MM.1S (cell line): Measurements from ENCODE around the gene RERE.

Source experiments
- DNase-seq: peaks from one replicate; pipeline ENCODE4 v3.0.0-alpha.2; 2015
- H2AFZ ChIP-seq: fragments of 300-600 bp; sonication (generic); 2 replicates; pipeline ENCODE4 v1.6.0; 2016; ENCODE audit warnings: antibody characterized with exemption, low read length
- H3F3A ChIP-seq: fragments of 300-600 bp; sonication (generic); 2 replicates; pipeline ENCODE4 v1.6.1; 2016; ENCODE audit warnings: mild to moderate bottlenecking, antibody characterized with exemption, low read length, moderate library complexity, mixed read lengths; ENCODE audit not compliant: insufficient read depth
- H3K27ac ChIP-seq: fragments of 300-600 bp; sonication (generic); 2 replicates; pipeline ENCODE4 v1.5.1; 2016; ENCODE audit warnings: mild to moderate bottlenecking, low read length
- H3K27me3 ChIP-seq: fragments of 300-600 bp; sonication (generic); replicated peaks from 2 replicates; pipeline ENCODE4 v1.6.0; 2016; ENCODE audit warnings: low read length; ENCODE audit not compliant: insufficient read depth
- H3K36me3 ChIP-seq: fragments of 300-600 bp; sonication (generic); replicated peaks from 2 replicates; pipeline ENCODE4 v1.6.1; 2016; ENCODE audit warnings: mild to moderate bottlenecking, low read length, mixed read lengths; ENCODE audit not compliant: insufficient read depth
- H3K4me1 ChIP-seq: fragments of 300-600 bp; sonication (generic); 2 replicates; pipeline ENCODE4 v1.6.1; 2016; ENCODE audit warnings: low read length, mixed read lengths
- H3K4me2 ChIP-seq: fragments of 300-600 bp; sonication (generic); 2 replicates; pipeline ENCODE4 v1.6.0; 2016; ENCODE audit warnings: low read depth, low read length
- H3K4me3 ChIP-seq: fragments of 300-600 bp; sonication (generic); 2 replicates; pipeline ENCODE4 v1.5.1; 2016; ENCODE audit warnings: low read length, mixed read lengths
- H3K79me2 ChIP-seq: fragments of 300-600 bp; sonication (generic); 2 replicates; pipeline ENCODE4 v1.6.1; 2016; ENCODE audit warnings: mixed run types, low read length, mixed read lengths
- H3K9ac ChIP-seq: fragments of 300-600 bp; sonication (generic); 2 replicates; pipeline ENCODE4 v1.6.1; 2016; ENCODE audit warnings: low read length, mixed read lengths
- H3K9me2 ChIP-seq: fragments of 300-600 bp; sonication (generic); replicated peaks from 2 replicates; pipeline ENCODE4 v1.6.1; 2016; ENCODE audit warnings: mild to moderate bottlenecking, low read length, mixed read lengths; ENCODE audit not compliant: insufficient read depth
- H3K9me3 ChIP-seq: fragments of 300-600 bp; sonication (generic); replicated peaks from 2 replicates; pipeline ENCODE4 v1.6.1; 2016; ENCODE audit warnings: mild to moderate bottlenecking, low read length, mixed read lengths; ENCODE audit not compliant: insufficient read depth
- H4K20me1 ChIP-seq: fragments of 300-600 bp; sonication (generic); 2 replicates; pipeline ENCODE4 v1.6.1; 2016; ENCODE audit warnings: mild to moderate bottlenecking, low read length, moderate library complexity, mixed read lengths; ENCODE audit not compliant: insufficient read depth
- EZH2 ChIP-seq: fragments of 300-600 bp; sonication (generic); optimal IDR thresholded peaks from 2 replicates; pipeline ENCODE3; 2017; ENCODE audit warnings: low read depth, mild to moderate bottlenecking, antibody characterized with exemption, low read length, mixed read lengths
- EZH2phosphoT487 ChIP-seq: fragments of 300-600 bp; sonication (generic); IDR thresholded peaks from 2 replicates; pipeline ENCODE4 v1.6.1; 2018; ENCODE audit warnings: antibody characterized with exemption, low read length
- TF ChIP-seq, protein P1 (sequence below): fragments of 300-600 bp; sonication (generic); IDR thresholded peaks from 2 replicates; pipeline ENCODE4 v1.5.1; 2016; ENCODE audit warnings: antibody characterized with exemption, low read length, mixed read lengths

Gene RERE

GRCh38 chr1:8720347-8720746, 97.1 kb downstream of the RERE start:
- no peak for DNase-seq
- H3K4me1 ChIP-seq, result peaks cover 18% of the 10 kb centered on the region
- H3K9me3 ChIP-seq, result no peaks in the 10 kb centered on the region
- no peaks in the 10 kb centered on the region for H3K79me2 ChIP-seq
- H3K4me3 ChIP-seq, result no peak overlapping the region
- no peak overlapping the region for H3K4me2 ChIP-seq
- no peaks in the 10 kb centered on the region for H3K36me3 ChIP-seq
- H2AFZ ChIP-seq, result no peak overlapping the region
- no peaks in the 10 kb centered on the region for H4K20me1 ChIP-seq
- H3K27me3 ChIP-seq, result no peaks in the 10 kb centered on the region
- H3K9me2 ChIP-seq, result no peaks in the 10 kb centered on the region
- H3K27ac ChIP-seq, result no peak overlapping the region
- no peaks in the 10 kb centered on the region for H3F3A ChIP-seq
- TF ChIP-seq, protein P1, sequence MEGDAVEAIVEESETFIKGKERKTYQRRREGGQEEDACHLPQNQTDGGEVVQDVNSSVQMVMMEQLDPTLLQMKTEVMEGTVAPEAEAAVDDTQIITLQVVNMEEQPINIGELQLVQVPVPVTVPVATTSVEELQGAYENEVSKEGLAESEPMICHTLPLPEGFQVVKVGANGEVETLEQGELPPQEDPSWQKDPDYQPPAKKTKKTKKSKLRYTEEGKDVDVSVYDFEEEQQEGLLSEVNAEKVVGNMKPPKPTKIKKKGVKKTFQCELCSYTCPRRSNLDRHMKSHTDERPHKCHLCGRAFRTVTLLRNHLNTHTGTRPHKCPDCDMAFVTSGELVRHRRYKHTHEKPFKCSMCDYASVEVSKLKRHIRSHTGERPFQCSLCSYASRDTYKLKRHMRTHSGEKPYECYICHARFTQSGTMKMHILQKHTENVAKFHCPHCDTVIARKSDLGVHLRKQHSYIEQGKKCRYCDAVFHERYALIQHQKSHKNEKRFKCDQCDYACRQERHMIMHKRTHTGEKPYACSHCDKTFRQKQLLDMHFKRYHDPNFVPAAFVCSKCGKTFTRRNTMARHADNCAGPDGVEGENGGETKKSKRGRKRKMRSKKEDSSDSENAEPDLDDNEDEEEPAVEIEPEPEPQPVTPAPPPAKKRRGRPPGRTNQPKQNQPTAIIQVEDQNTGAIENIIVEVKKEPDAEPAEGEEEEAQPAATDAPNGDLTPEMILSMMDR, result no peak
- TF ChIP-seq EZH2phosphoT487, result no peak
- TF ChIP-seq EZH2, result no peak
- H3K9ac ChIP-seq, result no peak overlapping the region

- H3K4me1 ChIP-seq, result peaks cover 18% of the 10 kb centered on the region
- no peak overlapping the region for H3K4me2 ChIP-seq
- no peaks in the 10 kb centered on the region for H3K9me2 ChIP-seq
- DNase-seq, result no peak
- H3K9me3 ChIP-seq, result no peaks in the 10 kb centered on the region
- H3F3A ChIP-seq, result 0 out of 2 replicates have a peak, but pooled peaks cover under 1% of the 10 kb centered on the region
- H3K27me3 ChIP-seq, result no peaks in the 10 kb centered on the region
- H2AFZ ChIP-seq, result no peak overlapping the region
- no peak overlapping the region for H3K27ac ChIP-seq
- no peaks in the 10 kb centered on the region for H4K20me1 ChIP-seq
- no peaks in the 10 kb centered on the region for H3K79me2 ChIP-seq
- TF ChIP-seq, protein P1, result peak; percentile 32
- TF ChIP-seq EZH2phosphoT487, result no peak
- no peak for TF ChIP-seq EZH2
- no peak overlapping the region for H3K9ac ChIP-seq
- H3K4me3 ChIP-seq, result no peak overlapping the region
- H3K36me3 ChIP-seq, result no peaks in the 10 kb centered on the region
Observed at GRCh38 chr1:8718850-8719361, 98.5 kb downstream of the RERE start.

DNA sequence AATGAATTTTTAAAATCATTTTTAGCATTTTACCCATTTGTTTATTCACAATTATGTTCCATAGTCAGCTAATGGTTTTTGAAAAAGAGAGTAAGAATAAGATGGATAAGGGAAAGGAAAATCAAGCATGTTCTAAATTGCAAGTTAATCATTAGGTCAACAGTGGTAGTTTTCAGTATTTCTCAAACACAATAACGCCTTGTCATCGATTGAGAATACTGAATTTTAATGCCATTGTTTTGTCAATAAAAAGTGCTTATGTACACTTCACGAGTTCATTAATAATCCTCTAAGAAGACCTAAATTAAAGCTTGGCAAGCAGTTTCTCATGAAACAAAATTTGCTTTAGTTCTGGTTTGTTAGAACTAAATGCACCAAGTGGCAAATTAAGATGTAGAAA, 100.3 kb downstream of the RERE start:
- Histone ChIP-seq H3K4me1 (peaks cover 9% of the 10 kb centered on the region), H3F3A (peaks cover 15% of the 10 kb centered on the region), H3K9me3 (no peaks in the 10 kb centered on the region), H3K9ac (no peak overlapping the region), H3K4me3 (no peak overlapping the region), H3K9me2 (no peaks in the 10 kb centered on the region), H2AFZ (no peak overlapping the region), H3K27me3 (no peaks in the 10 kb centered on the region), H3K79me2 (no peaks in the 10 kb centered on the region), H4K20me1 (no peaks in the 10 kb centered on the region), H3K27ac (no peak overlapping the region), H3K4me2 (no peak overlapping the region), H3K36me3 (no peaks in the 10 kb centered on the region)
- no peak for DNase-seq
- no peak for TF ChIP-seq EZH2
- TF ChIP-seq, protein P1, result no peak
- no peak for TF ChIP-seq EZH2phosphoT487
